Measurements from ENCODE around the gene COX18.

COX18 gene, protein sequence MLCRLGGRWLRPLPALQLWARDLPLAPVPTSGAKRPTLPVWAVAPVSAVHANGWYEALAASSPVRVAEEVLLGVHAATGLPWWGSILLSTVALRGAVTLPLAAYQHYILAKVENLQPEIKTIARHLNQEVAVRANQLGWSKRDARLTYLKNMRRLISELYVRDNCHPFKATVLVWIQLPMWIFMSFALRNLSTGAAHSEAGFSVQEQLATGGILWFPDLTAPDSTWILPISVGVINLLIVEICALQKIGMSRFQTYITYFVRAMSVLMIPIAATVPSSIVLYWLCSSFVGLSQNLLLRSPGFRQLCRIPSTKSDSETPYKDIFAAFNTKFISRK

DNA sequence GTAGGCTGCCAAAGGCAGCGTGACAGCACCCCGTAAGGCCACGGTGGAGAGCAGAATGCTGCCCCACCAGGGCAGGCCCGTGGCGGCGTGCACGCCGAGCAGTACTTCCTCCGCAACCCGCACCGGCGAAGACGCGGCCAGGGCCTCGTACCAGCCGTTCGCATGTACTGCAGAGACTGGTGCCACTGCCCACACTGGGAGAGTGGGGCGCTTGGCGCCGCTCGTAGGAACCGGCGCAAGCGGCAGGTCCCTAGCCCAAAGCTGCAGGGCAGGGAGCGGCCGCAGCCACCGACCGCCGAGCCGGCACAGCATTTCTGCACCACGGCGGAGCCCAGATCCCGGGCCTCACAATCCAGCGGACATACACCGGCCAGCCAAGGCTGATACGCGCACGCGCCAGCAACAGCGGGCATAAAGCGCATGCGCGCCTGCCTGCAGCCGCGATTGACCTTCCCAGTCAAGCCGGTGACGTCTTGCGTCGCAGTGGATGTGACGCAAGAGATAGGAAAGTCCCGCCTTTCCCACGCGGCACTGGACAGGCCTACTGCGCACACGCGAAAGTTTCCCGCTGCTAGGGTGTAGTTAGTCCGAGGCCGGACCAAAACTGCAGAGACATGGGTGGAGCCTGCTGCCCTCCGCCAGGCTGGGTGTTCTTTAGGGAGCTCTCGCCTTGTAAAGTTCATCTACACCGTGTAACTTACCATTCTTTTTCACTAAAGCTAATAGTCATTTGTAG is at the start of gene COX18:
Gene COX18 (minus strand): TSS at position 379 of the 736 bp plus-strand sequence. CDS start 67 bp downstream, at position 312.
- DNase-seq (ENCODE audit: low read depth), result peak; percentile 98

GRCh38 chr4:73109493-73109892 is 40.0 kb upstream of the COX18 start:
- DNase-seq (ENCODE audit: low read depth), result no peak

- DNase-seq (ENCODE audit: low read depth), result no peak
Measured at GRCh38 chr4:73104695-73105094, 35.2 kb upstream of the COX18 start.

DNA sequence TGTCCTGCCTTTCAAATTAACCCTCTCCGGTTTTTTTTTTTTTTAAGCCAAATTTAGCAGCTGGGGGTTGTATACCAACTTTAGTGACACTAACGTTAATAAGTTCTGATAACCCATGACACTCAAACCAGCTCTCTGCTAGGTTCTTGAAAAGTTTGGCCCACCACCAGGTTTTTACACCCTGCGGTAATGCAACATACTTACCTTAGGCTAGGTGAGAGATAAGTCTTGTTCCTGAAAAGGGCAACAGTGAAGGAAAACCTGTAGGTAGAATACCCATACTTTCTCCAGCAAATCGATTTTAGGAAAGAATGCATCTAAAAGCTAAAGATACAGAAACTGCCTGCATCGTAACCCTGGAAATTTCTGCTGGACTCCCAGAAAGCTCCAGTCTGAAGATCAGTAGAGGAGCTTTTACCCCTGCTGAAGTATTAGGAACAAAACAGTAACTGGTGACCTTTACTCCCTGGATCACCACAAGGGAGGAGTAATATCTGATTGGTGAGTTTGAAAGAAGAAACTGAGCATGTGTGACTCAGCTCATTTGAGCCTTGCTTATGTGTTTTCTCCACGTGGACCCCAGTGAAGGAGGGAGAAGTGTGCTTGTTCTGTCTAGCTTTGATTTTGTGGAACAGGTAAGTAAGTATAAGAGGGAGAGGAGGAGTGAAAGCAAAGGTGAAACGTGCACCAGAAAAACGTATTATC is 34.4 kb upstream of the COX18 start:
- DNase-seq (ENCODE audit: low read depth), result peak; percentile 25

DNA sequence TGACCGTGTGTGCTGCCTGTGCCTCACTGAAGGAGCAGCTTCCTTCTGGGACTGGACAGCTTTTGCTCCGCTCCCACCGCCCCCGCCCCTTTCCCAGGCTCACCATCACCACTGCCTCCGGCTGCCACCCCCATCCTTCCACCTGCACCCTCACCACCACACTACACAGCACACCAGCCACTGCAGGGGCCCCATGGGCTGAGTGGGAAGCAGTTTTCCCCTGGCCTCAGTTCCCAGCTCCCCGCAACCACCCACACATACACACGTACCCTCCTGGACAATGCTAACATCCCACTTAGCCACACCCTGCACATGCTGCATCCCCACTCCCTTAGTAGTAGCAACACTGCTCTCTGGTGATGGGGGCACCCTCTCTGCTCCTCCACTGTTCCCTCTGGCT is 29.6 kb upstream of the COX18 start:
- DNase-seq (ENCODE audit: low read depth), result no peak

GRCh38 chr4:73098713-73099112 is 29.2 kb upstream of the COX18 start:
- DNase-seq (ENCODE audit: low read depth), result no peak

DNA sequence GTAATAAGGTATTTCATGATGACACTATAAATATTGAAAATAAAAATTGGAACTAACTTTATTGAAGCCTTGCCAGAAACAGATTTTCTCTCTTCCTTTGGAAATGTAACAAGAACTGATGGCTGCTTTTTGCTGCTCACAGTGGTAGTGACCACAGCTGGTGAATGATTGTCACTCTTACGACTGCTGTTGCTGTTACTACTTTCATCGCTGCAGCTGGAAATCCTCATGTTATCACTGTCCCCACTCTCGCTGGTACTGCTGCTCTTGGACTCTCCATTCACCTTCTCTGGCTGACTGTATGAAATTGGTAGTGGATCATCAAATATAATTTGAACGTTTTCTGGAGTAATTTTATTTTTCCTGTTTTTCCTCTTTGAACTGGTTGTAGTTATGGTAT is 28.5 kb upstream of the COX18 start:
- no peak for DNase-seq (ENCODE audit: low read depth)

- DNase-seq (ENCODE audit: low read depth), result no peak
Measured at GRCh38 chr4:73092868-73093267, 23.4 kb upstream of the COX18 start.

GRCh38 chr4:73090738-73091137 is 21.2 kb upstream of the COX18 start:
- no peak for DNase-seq (ENCODE audit: low read depth)

- no peak for DNase-seq (ENCODE audit: low read depth)
Measured at GRCh38 chr4:73087871-73088270, 18.4 kb upstream of the COX18 start.

DNA sequence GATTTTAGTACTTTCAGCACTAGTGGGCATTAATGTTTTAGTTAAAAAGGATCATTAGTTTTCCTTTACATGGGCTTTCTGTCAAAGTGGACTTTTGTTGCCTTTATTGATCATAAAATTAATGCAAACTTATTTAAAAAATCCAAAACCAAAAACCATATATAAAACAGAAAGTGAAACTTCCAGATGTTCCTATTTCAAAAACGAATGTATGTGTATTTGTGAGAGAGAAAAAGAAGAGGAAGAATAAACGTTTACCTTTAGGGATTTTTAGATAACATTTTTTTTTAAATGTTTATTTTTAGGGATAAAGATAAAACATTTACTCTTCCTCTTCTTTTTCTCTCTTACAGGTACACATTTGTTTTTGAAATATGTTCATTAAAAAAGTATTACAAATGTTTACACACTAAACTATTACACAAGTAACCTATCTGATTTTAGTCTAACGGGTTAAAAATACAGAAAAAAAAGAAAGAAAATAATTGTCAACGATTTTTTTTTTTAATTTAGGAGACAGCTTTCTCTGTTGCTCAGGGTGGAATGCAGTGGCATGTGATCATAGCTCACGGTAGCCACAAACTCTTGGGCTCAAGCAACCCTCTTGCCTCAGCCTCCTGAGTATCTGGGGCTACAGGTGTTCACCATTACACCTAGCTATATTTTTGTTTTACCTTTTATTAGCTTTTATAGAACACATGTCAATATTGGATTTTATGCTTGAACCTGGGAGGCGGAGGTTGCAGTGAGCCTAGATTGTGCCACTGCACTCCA is 16.8 kb upstream of the COX18 start:
- DNase-seq (ENCODE audit: low read depth), result peak; percentile 11

GRCh38 chr4:73080789-73081188 is 11.3 kb upstream of the COX18 start:
- peak; percentile 56 for DNase-seq (ENCODE audit: low read depth)

- DNase-seq (ENCODE audit: low read depth), result no peak
Measured at GRCh38 chr4:73075832-73076231, 6.3 kb upstream of the COX18 start.

DNA sequence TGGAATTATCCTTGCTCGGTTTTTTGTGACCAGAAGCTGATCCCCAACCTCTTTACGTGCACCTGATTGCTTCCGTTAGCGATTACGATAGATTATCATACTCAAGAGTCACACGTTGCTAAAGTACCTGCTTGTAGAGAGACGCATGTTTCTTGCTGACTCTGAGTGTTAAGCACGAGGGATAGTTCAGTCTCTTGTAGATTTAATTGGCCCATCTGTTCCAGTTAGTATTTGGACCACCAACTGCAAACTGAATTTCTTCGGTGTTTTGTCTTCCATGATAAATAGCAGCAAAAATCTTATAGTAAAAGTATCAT is 516 bp upstream of the COX18 start:
- DNase-seq (ENCODE audit: low read depth), result no peak

- peak; percentile 41 for DNase-seq (ENCODE audit: low read depth)
Measured at GRCh38 chr4:73068491-73069337, 802 bp downstream of the COX18 start.

- peak; percentile 20 for DNase-seq (ENCODE audit: low read depth)
Measured at GRCh38 chr4:73067971-73068394, 1.5 kb downstream of the COX18 start.

DNA sequence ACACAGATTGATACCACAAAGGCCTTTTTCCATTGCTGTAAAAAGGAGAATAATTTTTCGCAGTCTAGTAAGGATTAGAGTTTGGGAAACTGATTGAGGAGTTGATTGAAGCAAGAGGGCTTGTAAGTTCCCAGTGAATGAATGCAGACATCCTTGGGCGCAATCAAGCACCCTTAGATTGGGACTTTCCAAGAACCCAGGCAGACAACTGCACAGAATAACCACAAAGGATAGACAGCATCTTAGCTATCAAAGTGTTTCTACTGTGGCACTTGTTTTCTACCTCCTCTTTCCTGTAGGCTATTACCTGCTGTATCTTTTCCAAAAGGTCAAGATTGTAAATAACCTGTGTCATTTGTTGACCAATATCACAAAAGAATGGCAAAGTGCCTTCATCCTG is 2.6 kb downstream of the COX18 start:
- DNase-seq (ENCODE audit: low read depth), result no peak

DNA sequence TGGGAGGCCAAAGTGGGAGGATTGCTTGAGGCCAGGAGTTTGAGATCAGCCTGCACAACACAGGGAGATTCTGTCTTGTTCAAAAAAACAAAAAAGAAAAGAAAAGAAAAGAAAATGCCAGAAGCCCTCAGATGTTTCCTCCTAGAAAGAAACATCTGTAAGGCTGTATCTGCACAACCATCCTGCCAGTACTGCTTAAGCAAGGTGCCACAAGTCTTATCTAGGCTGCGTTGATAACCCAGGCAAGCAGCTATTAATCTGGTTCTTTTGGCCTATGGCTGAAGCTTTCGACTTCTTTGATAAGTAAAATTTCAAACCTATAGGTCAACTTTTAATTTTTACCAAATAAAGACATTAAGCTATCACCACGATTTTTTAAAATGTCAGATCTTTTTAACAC is 3.1 kb downstream of the COX18 start:
- DNase-seq (ENCODE audit: low read depth), result no peak

GRCh38 chr4:73064536-73064935 is 5.0 kb downstream of the COX18 start:
- peak; percentile 66 for DNase-seq (ENCODE audit: low read depth)

GRCh38 chr4:73055241-73055897 is 14.1 kb downstream of the COX18 start:
- DNase-seq (ENCODE audit: low read depth), result peak; percentile 55

DNA sequence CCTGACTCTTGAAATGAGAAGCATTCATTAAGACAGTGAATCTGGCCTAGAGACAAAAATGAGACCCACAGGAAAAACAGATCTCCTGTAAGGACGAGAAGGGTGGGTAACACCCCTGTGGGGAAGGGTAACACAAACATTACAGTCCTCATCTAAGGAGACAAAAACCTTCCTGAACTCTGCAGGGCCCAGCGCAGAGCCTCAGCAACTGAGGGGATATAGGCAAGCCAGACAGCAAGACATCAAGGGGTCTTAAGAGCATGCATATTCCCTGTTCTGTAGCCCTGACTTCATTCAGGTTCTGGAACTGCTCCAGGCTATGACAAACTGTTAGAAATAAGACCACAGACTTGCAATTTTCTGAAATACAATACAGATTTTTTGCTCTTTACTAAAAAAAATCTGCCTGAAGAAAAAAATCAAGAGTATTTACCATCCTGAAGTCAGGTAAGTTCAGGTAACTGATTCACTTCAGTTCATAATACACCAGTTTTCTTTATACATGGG is 15.5 kb downstream of the COX18 start:
- peak; percentile 34 for DNase-seq (ENCODE audit: low read depth)

Measured in amniotic epithelial cell (primary cell).